ENCODE data around the gene CPSF4.

- TF ChIP-seq BHLHE40 (IDR thresholded peaks at IDR 0.05; ENCODE audit: borderline replicate concordance) = no peak
- no peak for TF ChIP-seq SP1 (IDR thresholded peaks at IDR 0.05)
- TF ChIP-seq ARNT (IDR thresholded peaks at IDR 0.05) = no peak
- TF ChIP-seq HDGF (IDR thresholded peaks at IDR 0.05; ENCODE audit: borderline replicate concordance) = no peak
- TF ChIP-seq SUZ12 (IDR thresholded peaks at IDR 0.05) = no peak
- TF ChIP-seq CTBP1 (IDR thresholded peaks at IDR 0.05; ENCODE audit: borderline replicate concordance) = no peak
- TF ChIP-seq ZNF384 (IDR thresholded peaks at IDR 0.05) = no peak
- no peak for TF ChIP-seq FOXM1 (IDR thresholded peaks at IDR 0.05; ENCODE audit: borderline replicate concordance)
Measured at GRCh38 chr7:99457650-99458493, 19.1 kb downstream of the CPSF4 start.
